H1 (cell line): Measurements from ENCODE around the gene DOCK9.

Experiments used
- BACH1 ChIP-seq: IDR thresholded peaks from 2 replicates; pipeline ENCODE4 v1.6.1; 2012; ENCODE audit warnings: low read length, improper control_type of control experiment
- CTCF ChIP-seq, 3 experiments: IDR thresholded peaks; 1 replicate in 2 of 3; 2 replicates in 1 of 3; pipeline versions ENCODE4 v1.5.1 to v1.6.1; 2011; ENCODE audit warnings: low read length in 3 of 3, mild to moderate bottlenecking in 3 of 3, inconsistent platforms in 2 of 3, low read depth in 1 of 3, moderate library complexity in 1 of 3; ENCODE audit not compliant: insufficient read depth in 1 of 3; ENCODE audit errors: control extremely low read depth in 1 of 3
- POLR2A ChIP-seq, 2 experiments: IDR thresholded peaks; 1 replicate in 1 of 2; 2 replicates in 1 of 2; pipeline ENCODE4 v1.6.1; 2011; ENCODE audit warnings: low read depth in 2 of 2, low read length in 2 of 2, mild to moderate bottlenecking in 2 of 2; ENCODE audit errors: control extremely low read depth in 1 of 2

DNA sequence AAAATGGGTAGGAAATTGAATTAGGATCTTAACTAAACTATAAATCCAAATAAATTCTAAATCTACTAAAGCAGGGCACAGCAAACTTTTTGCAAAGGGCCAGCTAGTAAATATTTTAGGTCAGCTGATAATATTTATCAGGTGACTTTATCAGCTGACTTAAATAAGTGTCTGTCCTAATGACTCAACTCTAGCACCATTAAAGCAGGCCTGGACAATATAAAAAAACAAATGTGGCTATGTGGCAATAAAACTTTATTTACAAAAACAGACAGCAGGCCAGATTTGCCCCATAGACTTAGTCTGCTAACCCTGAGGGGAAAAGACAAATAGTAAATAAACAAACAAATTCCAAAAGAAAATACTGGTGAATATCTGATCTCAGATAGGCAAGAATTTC is 27.7 kb upstream of the DOCK9 start:
- no peak for TF ChIP-seq CTCF (IDR thresholded peaks at IDR 0.05; ENCODE audit: control extremely low read depth in 1 of 3, insufficient read depth in 1 of 3, low read depth in 1 of 3, low read length in 3 of 3)
- no peak for TF ChIP-seq POLR2A (IDR thresholded peaks at IDR 0.05; ENCODE audit: control extremely low read depth in 1 of 2, low read depth in 2 of 2, low read length in 2 of 2)
- no peak for TF ChIP-seq BACH1
